Measurements from ENCODE around the gene LRRFIP1. TPM values are rescaled to one million over a fixed set of nuclear protein-coding genes. Genes with fewer than 3 reads are reported as not detected.

Gene LRRFIP1
- total RNA-seq, 1 donor from 2014 or later: 115 TPM

DNA sequence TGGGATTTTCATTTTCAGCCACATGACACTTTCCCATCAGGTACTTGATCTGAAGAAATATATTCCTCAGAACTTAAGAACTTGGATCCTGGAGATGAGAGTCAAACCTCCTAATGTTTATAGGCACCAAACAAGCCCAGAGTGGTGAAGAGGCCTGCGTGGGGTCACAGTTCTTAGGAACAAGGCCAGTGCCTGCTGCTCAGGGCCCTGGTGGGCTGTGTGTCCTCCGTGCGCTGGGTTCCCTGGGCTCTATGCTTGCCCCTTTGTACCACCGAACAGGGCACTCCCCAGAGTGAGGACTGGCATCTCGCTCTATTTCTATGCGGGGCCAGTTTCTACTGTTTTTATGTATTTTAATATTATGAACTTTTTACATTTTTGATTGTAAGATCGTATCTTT lies 95.2 kb downstream of the LRRFIP1 start:
- TF ChIP-seq, protein P1, sequence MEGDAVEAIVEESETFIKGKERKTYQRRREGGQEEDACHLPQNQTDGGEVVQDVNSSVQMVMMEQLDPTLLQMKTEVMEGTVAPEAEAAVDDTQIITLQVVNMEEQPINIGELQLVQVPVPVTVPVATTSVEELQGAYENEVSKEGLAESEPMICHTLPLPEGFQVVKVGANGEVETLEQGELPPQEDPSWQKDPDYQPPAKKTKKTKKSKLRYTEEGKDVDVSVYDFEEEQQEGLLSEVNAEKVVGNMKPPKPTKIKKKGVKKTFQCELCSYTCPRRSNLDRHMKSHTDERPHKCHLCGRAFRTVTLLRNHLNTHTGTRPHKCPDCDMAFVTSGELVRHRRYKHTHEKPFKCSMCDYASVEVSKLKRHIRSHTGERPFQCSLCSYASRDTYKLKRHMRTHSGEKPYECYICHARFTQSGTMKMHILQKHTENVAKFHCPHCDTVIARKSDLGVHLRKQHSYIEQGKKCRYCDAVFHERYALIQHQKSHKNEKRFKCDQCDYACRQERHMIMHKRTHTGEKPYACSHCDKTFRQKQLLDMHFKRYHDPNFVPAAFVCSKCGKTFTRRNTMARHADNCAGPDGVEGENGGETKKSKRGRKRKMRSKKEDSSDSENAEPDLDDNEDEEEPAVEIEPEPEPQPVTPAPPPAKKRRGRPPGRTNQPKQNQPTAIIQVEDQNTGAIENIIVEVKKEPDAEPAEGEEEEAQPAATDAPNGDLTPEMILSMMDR (IDR thresholded peaks at IDR 0.05; ENCODE audit: insufficient read depth, low read length, severe bottlenecking): no peak
- no peak for FAIRE-seq
- no peaks in the 10 kb centered on the region for H3K27me3 ChIP-seq (ENCODE audit: control insufficient read depth, insufficient read depth, low read length)
- no peak for DNase-seq (ENCODE audit: low read depth)
- peaks cover 16% of the 10 kb centered on the region for H3K36me3 ChIP-seq (ENCODE audit: control insufficient read depth, insufficient read depth, low read length)
- H3K4me3 ChIP-seq (ENCODE audit: low read depth, low read length): no peak overlapping the region

DNA sequence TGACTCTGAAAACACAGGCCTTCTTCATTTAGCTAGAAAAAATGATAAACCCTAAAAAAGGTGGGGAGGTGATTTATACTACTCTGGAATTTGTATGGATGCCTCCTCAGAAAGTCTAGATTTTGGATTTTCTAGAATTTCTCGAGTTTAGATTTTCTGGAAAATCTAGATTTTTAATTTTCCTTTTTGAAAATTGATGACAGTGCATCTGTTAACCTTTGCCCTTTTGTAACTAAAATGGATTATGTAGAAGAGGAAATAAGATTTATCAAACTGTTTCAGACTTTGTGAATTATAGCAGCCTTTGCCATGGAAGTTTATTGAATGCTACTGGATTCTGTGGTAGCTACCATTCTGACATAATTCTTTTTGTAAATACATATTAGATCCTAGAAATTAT lies 95.6 kb downstream of the LRRFIP1 start:
- Histone ChIP-seq H3K4me3 (ENCODE audit: low read depth, low read length) (no peak overlapping the region), H3K36me3 (ENCODE audit: control insufficient read depth, insufficient read depth, low read length) (peaks cover 16% of the 10 kb centered on the region), H3K27me3 (ENCODE audit: control insufficient read depth, insufficient read depth, low read length) (no peaks in the 10 kb centered on the region)
- FAIRE-seq (no peak), DNase-seq (ENCODE audit: low read depth) (no peak)
- TF ChIP-seq, protein P1 (IDR thresholded peaks at IDR 0.05; ENCODE audit: insufficient read depth, low read length, severe bottlenecking): no peak

DNA sequence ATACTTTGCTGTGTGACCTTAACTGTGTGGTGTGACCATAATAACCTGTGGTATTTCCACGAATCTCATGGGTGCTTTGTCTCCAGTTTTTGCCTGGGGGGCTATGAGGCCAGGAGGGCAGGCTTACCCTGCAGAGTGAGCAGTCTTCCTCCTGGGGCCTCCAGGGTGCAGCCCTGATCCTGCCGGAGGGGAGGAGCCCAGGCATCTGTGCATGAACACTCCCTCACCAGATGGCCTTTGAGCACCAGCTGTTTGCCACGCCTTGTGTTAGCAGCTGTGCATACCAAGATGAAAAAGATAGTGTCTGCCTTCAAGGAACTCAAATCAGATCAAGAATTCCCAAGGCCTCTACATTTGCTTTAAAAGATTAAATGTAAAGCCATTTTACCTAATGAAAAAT lies 96.2 kb downstream of the LRRFIP1 start:
- no peaks in the 10 kb centered on the region for H3K27me3 ChIP-seq (ENCODE audit: control insufficient read depth, insufficient read depth, low read length)

DNA sequence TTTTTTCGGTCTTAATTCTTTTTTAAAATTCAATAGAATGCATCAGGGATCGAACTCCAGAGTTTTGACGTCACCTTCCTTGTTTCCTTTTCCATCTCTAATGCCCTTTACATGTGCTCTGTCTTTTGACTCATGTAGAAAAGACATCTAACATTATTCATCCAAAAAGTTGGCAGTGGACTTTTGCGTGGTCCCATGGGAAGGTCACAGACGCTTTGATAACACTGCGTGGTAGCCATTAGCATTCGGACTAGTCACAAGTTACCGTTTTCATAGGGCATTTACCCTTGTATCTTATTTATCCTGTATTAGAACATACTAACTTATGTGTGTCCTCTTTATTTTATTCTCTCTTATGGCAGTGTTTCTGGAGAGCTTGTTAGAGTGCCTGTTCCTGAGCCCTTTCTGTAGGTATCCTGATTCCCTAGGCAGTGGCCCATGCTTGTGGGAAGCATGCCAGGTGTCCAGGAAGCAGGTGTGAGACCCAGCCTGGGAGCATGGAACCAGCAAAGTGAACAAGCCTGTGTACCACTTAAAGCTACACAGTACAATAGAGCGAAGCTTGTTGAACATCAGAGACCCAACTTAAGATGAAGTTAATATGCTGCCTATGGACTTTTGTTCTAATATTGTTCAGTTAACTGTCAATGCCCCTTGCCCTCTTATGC lies 97.6 kb downstream of the LRRFIP1 start:
- no peak for DNase-seq (ENCODE audit: low read depth)
- TF ChIP-seq, protein P1 (IDR thresholded peaks at IDR 0.05; ENCODE audit: insufficient read depth, low read length, severe bottlenecking): no peak
- no peak overlapping the region for H3K4me3 ChIP-seq (ENCODE audit: low read depth, low read length)
- no peaks in the 10 kb centered on the region for H3K27me3 ChIP-seq (ENCODE audit: control insufficient read depth, insufficient read depth, low read length)
- peaks cover 16% of the 10 kb centered on the region for H3K36me3 ChIP-seq (ENCODE audit: control insufficient read depth, insufficient read depth, low read length)
- no peak for FAIRE-seq

More for the DNA sequence above, 96.2 kb downstream of the LRRFIP1 start:
- Histone ChIP-seq H3K36me3 (ENCODE audit: control insufficient read depth, insufficient read depth, low read length) (peaks cover 13% of the 10 kb centered on the region), H3K4me3 (ENCODE audit: low read depth, low read length) (no peak overlapping the region)
- FAIRE-seq: no peak
- DNase-seq (ENCODE audit: low read depth): peak; percentile 44
- TF ChIP-seq, protein P1 (IDR thresholded peaks at IDR 0.05; ENCODE audit: insufficient read depth, low read length, severe bottlenecking): no peak

DNA sequence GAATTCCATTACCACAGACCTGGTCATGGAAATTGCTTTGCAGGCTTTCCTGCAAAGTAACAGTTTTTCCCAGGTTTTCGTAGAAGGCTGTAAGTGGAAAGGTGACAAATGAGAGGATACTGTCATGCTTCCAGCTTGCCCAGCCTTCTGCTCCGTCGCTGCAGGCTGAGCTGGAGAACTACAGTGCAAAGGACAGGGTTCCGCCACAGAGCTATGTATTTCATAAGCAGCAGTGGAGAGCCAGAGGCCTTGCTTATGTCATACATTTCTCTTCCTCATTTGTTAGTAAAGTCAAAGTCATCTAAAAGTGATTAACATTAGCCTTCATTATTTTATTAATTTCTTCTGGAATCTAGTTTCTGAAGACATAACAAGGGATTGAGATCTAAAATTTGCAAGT lies 98.3 kb downstream of the LRRFIP1 start:
- H3K4me3 ChIP-seq (ENCODE audit: low read depth, low read length): no peak overlapping the region
- H3K27me3 ChIP-seq (ENCODE audit: control insufficient read depth, insufficient read depth, low read length): no peaks in the 10 kb centered on the region
- no peak for DNase-seq (ENCODE audit: low read depth)
- peaks cover 12% of the 10 kb centered on the region for H3K36me3 ChIP-seq (ENCODE audit: control insufficient read depth, insufficient read depth, low read length)
- TF ChIP-seq, protein P1 (IDR thresholded peaks at IDR 0.05; ENCODE audit: insufficient read depth, low read length, severe bottlenecking): no peak
- no peak for FAIRE-seq

DNA sequence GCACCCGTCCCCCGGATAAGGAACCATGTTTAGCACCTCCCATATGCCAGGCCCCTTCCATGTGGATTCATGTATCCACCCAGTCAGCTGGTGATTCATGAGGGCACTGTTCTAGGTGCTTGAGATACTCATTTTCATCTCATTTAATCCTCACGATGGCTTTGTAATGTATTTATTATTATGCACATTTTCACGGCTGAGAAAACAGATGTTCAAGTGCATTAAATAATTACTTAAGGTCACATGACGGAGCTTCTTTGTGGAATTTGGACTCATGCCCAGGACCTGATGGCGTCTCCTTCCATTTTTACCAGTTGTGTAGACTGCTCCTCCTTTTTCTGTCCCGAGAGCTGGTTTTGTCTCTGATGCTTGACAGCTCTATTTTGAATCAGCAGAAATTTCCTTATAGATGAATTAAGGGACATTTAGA lies 99.0 kb downstream of the LRRFIP1 start:
- TF ChIP-seq, protein P1 (IDR thresholded peaks at IDR 0.05; ENCODE audit: insufficient read depth, low read length, severe bottlenecking): no peak
- Histone ChIP-seq H3K4me3 (ENCODE audit: low read depth, low read length) (no peak overlapping the region), H3K27me3 (ENCODE audit: control insufficient read depth, insufficient read depth, low read length) (no peaks in the 10 kb centered on the region), H3K36me3 (ENCODE audit: control insufficient read depth, insufficient read depth, low read length) (peaks cover 9% of the 10 kb centered on the region)
- peak; percentile 68 for DNase-seq (ENCODE audit: low read depth)
- no peak for FAIRE-seq

Data from bronchial epithelial cell (primary cell).